H9 (cell line): ENCODE data around the gene SCN3A. TPM values are rescaled to one million over a fixed set of nuclear protein-coding genes. Genes with fewer than 3 reads are reported as not detected.

Experiments used
- DNase-seq: peaks from one replicate; pipeline ENCODE4 v3.0.0-alpha.2; 2017
- H2AFZ ChIP-seq: one replicate; pipeline ENCODE4 v1.6.1; 2013; ENCODE audit warnings: mild to moderate bottlenecking, low read length, control low read depth, moderate library complexity
- H2AK5ac ChIP-seq: 2 replicates; pipeline ENCODE4 v1.6.1; 2013; ENCODE audit warnings: low read length, control low read depth, mixed read lengths; ENCODE audit not compliant: insufficient read length
- H2BK120ac ChIP-seq: one replicate; pipeline ENCODE4 v1.6.1; 2013; ENCODE audit warnings: low read depth, mild to moderate bottlenecking, low read length, control low read depth, inconsistent platforms; ENCODE audit not compliant: poor library complexity, severe bottlenecking
- H2BK12ac ChIP-seq: 2 replicates; pipeline ENCODE4 v1.6.1; 2013; ENCODE audit warnings: low read length, control low read depth, mixed read lengths, low read depth; ENCODE audit not compliant: insufficient read length
- H2BK15ac ChIP-seq: 2 replicates; pipeline ENCODE4 v1.6.1; 2013; ENCODE audit warnings: low read depth, low read length, control low read depth
- H2BK20ac ChIP-seq: one replicate; pipeline ENCODE4 v1.6.1; 2013; ENCODE audit warnings: low read depth, mild to moderate bottlenecking, low read length, control low read depth, inconsistent platforms; ENCODE audit not compliant: poor library complexity, severe bottlenecking
- H2BK5ac ChIP-seq: 2 replicates; pipeline ENCODE4 v1.6.1; 2013; ENCODE audit warnings: low read length, control low read depth, mixed read lengths; ENCODE audit not compliant: insufficient read length
- H3K14ac ChIP-seq: 2 replicates; pipeline ENCODE4 v1.6.1; 2013; ENCODE audit warnings: low read length, control low read depth; ENCODE audit not compliant: insufficient read depth
- H3K18ac ChIP-seq: 2 replicates; pipeline ENCODE4 v1.6.1; 2013; ENCODE audit warnings: low read depth, mild to moderate bottlenecking, mixed read lengths, low read length, control low read depth; ENCODE audit not compliant: insufficient read length
- H3K23ac ChIP-seq: 2 replicates; pipeline ENCODE4 v1.6.1; 2013; ENCODE audit warnings: low read length, control low read depth, mixed read lengths, low read depth; ENCODE audit not compliant: insufficient read length
- H3K23me2 ChIP-seq: 2 replicates; pipeline ENCODE4 v1.6.1; 2013; ENCODE audit warnings: low read depth, mild to moderate bottlenecking, mixed read lengths, low read length, control low read depth; ENCODE audit not compliant: insufficient read length, poor library complexity, severe bottlenecking
- H3K27ac ChIP-seq: 2 replicates; pipeline ENCODE4 v1.5.1; 2013; ENCODE audit warnings: low read length, control low read depth, mixed read lengths, low read depth; ENCODE audit not compliant: insufficient read length
- H3K27me3 ChIP-seq: 2 replicates; pipeline ENCODE4 v1.6.1; 2013; ENCODE audit warnings: low read length, control low read depth, inconsistent platforms; ENCODE audit not compliant: insufficient read depth
- H3K4ac ChIP-seq: 2 replicates; pipeline ENCODE4 v1.6.1; 2013; ENCODE audit warnings: low read depth, mild to moderate bottlenecking, control low read depth, inconsistent platforms, low read length, moderate library complexity
- H3K4me1 ChIP-seq: 2 replicates; pipeline ENCODE4 v1.6.1; 2013; ENCODE audit warnings: low read length, control low read depth, inconsistent platforms; ENCODE audit not compliant: insufficient read depth
- H3K4me2 ChIP-seq: 2 replicates; pipeline ENCODE4 v1.6.1; 2013; ENCODE audit warnings: low read length, control low read depth, mixed read lengths; ENCODE audit not compliant: insufficient read length, insufficient read depth
- H3K56ac ChIP-seq: 2 replicates; pipeline ENCODE4 v1.6.1; 2013; ENCODE audit warnings: low read depth, mild to moderate bottlenecking, mixed read lengths, low read length, control low read depth; ENCODE audit not compliant: insufficient read length
- H3K79me1 ChIP-seq: 2 replicates; pipeline ENCODE4 v1.6.1; 2013; ENCODE audit warnings: low read depth, mild to moderate bottlenecking, moderate library complexity, low read length, control low read depth, inconsistent platforms; ENCODE audit not compliant: insufficient read depth, poor library complexity, severe bottlenecking
- H3K79me2 ChIP-seq: 2 replicates; pipeline ENCODE4 v1.6.1; 2013; ENCODE audit warnings: low read length, control low read depth, inconsistent platforms; ENCODE audit not compliant: insufficient read depth
- H3K9ac ChIP-seq: 2 replicates; pipeline ENCODE4 v1.6.1; 2013; ENCODE audit warnings: low read length, control low read depth, mixed read lengths; ENCODE audit not compliant: insufficient read length; ENCODE audit errors: extremely low read depth
- H3K9me3 ChIP-seq: one replicate; pipeline ENCODE4 v1.6.1; 2013; ENCODE audit warnings: low read depth, low read length, inconsistent platforms; ENCODE audit not compliant: control insufficient read depth
- H3T11ph ChIP-seq: one replicate; pipeline ENCODE4 v1.6.1; 2013; ENCODE audit warnings: mild to moderate bottlenecking, low read length, control low read depth, inconsistent platforms
- H4K20me1 ChIP-seq: one replicate; pipeline ENCODE4 v1.6.1; 2013; ENCODE audit not compliant: control insufficient read depth, insufficient read length, insufficient read depth
- H4K5ac ChIP-seq: 2 replicates; pipeline ENCODE4 v1.6.1; 2013; ENCODE audit warnings: low read depth, mild to moderate bottlenecking, mixed read lengths, low read length, control low read depth; ENCODE audit not compliant: insufficient read length
- H4K8ac ChIP-seq: replicated peaks from 2 replicates; pipeline ENCODE4 v1.6.1; 2013; ENCODE audit warnings: low read length, control low read depth, mixed read lengths, low read depth; ENCODE audit not compliant: insufficient read length
- H4K91ac ChIP-seq: 2 replicates; pipeline ENCODE4 v1.6.1; 2013; ENCODE audit warnings: low read depth, mild to moderate bottlenecking, moderate library complexity, mixed read lengths, low read length, control low read depth; ENCODE audit not compliant: insufficient read length
- H3K27ac Mint-ChIP-seq, 3 experiments: 2 replicates in 2 of 3; 3 replicates in 1 of 3; pipeline ENCODE4 v1.8.0; 2020 to 2021; ENCODE audit warnings: mixed read lengths in 3 of 3, mild to moderate bottlenecking in 1 of 3, moderate library complexity in 1 of 3
- H3K27me3 Mint-ChIP-seq: 2 replicates; pipeline ENCODE4 v1.8.0; 2021; ENCODE audit warnings: low read depth, mild to moderate bottlenecking, moderate library complexity, mixed read lengths
- H3K36me3 Mint-ChIP-seq, 3 experiments: 2 replicates in 2 of 3; 3 replicates in 1 of 3; pipeline ENCODE4 v1.8.0; 2020 to 2021; ENCODE audit warnings: low read depth in 3 of 3, mixed read lengths in 3 of 3; ENCODE audit not compliant: insufficient read depth in 1 of 3
- H3K4me1 Mint-ChIP-seq, 2 experiments: 2 replicates each; pipeline ENCODE4 v1.8.0; 2020; ENCODE audit warnings: mixed read lengths in 2 of 2
- H3K4me3 Mint-ChIP-seq, 2 experiments: 2 replicates in 1 of 2; 3 replicates in 1 of 2; pipeline ENCODE4 v1.8.0; 2020 to 2021; ENCODE audit warnings: mild to moderate bottlenecking in 2 of 2, mixed read lengths in 2 of 2, moderate library complexity in 1 of 2
- H3K9me3 Mint-ChIP-seq, 2 experiments: 2 replicates in 1 of 2; 3 replicates in 1 of 2; pipeline ENCODE4 v1.8.0; 2020; ENCODE audit warnings: mild to moderate bottlenecking in 2 of 2, mixed read lengths in 2 of 2, moderate library complexity in 1 of 2
- CTCF ChIP-seq: fragments of 200-600 bp; sonication (generic); conservative IDR thresholded peaks from 3 replicates; pipeline ENCODE4 v1.8.0; 2021; ENCODE audit warnings: antibody characterized with exemption, mild to moderate bottlenecking
- WGBS: extraction: QIAGEN DNeasy Blood & Tissue Kit; methylation state at CpG from one replicate; pipeline ENCODE4 v1.1.7; 2013; ENCODE audit warnings: missing lambda C conversion rate, low lambda C conversion rate, mixed read lengths; ENCODE audit not compliant: insufficient read length; ENCODE audit errors: extremely low coverage; 5-methylcytosine and 5-hydroxymethylcytosine counted together
- total RNA-seq: library from RNA; stranded (reverse); gene quantifications from 2 replicates; pipeline ENCODE4 v1.2.1, GENCODE V29; 2021

The SCN3A gene
- total RNA-seq, 1 experiment from 2014 or later: not detected

- Histone ChIP-seq H2AFZ (no peak overlapping the region), H3K27me3 (no peaks in the 10 kb centered on the region), H2BK5ac (no peak overlapping the region), H4K8ac (no peak overlapping the region), H3K9ac (no peak overlapping the region), H2BK20ac (no peak overlapping the region), H4K91ac (no peak overlapping the region), H3K56ac (no peak overlapping the region), H3K4ac (no peak overlapping the region), H2BK120ac (no peak overlapping the region), H3K79me1 (no peaks in the 10 kb centered on the region), H3T11ph (no peak overlapping the region), H3K18ac (no peak overlapping the region), H3K27ac (no peak overlapping the region), H2AK5ac (no peak overlapping the region), H3K14ac (no peak overlapping the region), H4K5ac (no peak overlapping the region), H2BK15ac (no peak overlapping the region), H3K23me2 (no peaks in the 10 kb centered on the region), H3K4me1 (no peaks in the 10 kb centered on the region), H3K9me3 (no peaks in the 10 kb centered on the region), H3K23ac (no peak overlapping the region), H3K4me2 (no peak overlapping the region), H2BK12ac (no peak overlapping the region), H4K20me1 (no peaks in the 10 kb centered on the region), H3K79me2 (no peaks in the 10 kb centered on the region)
- no peak for TF ChIP-seq CTCF
- Mint-ChIP-seq H3K36me3 (no peaks in the 10 kb centered on the region), H3K9me3 (no peaks in the 10 kb centered on the region; a peak in 1 of 5 replicates), H3K4me3 (no peak overlapping the region), H3K4me1 (no peaks in the 10 kb centered on the region), H3K27me3 (no peaks in the 10 kb centered on the region), H3K27ac (no peak overlapping the region)
- DNase-seq: no peak
- no CpG with 5 or more reads among the region's 4 CpGs for WGBS
These were observed 46.7 kb downstream of the SCN3A start for GRCh38 chr2:165157160-165157559.
